Loucy (cell line): ENCODE results near the gene PRDX3.

Source experiments
- EZH2phosphoT487 ChIP-seq: fragments of 200-600 bp; IDR thresholded peaks from 2 replicates; pipeline ENCODE4 v1.6.1; 2018; ENCODE audit warnings: antibody characterized with exemption, mild to moderate bottlenecking, moderate library complexity, borderline replicate concordance
- TF ChIP-seq, protein P1 (sequence below): fragments of 200-600 bp; sonication (generic); conservative IDR thresholded peaks from 2 replicates; pipeline ENCODE4 v1.5.1; 2014; ENCODE audit warnings: mild to moderate bottlenecking, antibody characterized with exemption, low read length

DNA sequence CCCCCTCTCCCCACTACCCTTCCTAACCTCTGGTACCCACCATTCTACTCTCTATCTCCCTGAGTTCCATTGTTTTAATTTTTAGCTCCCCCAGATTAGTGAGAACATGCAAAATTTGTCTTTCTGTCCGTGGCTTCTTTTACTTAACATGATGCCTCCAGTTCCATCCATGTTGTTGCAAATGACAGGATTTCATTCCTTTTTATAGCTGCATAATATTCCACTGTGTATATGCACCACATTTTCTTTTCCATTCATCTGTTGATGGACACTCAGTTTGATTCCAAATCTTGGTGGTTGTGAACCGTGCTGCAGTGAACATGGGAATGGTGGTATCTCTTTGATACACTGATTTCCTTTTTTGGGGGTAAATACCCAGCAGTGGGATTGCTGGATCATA lies 52.7 kb downstream of the PRDX3 start:
- TF ChIP-seq, protein P1, sequence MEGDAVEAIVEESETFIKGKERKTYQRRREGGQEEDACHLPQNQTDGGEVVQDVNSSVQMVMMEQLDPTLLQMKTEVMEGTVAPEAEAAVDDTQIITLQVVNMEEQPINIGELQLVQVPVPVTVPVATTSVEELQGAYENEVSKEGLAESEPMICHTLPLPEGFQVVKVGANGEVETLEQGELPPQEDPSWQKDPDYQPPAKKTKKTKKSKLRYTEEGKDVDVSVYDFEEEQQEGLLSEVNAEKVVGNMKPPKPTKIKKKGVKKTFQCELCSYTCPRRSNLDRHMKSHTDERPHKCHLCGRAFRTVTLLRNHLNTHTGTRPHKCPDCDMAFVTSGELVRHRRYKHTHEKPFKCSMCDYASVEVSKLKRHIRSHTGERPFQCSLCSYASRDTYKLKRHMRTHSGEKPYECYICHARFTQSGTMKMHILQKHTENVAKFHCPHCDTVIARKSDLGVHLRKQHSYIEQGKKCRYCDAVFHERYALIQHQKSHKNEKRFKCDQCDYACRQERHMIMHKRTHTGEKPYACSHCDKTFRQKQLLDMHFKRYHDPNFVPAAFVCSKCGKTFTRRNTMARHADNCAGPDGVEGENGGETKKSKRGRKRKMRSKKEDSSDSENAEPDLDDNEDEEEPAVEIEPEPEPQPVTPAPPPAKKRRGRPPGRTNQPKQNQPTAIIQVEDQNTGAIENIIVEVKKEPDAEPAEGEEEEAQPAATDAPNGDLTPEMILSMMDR, result no peak
- no peak for TF ChIP-seq EZH2phosphoT487
